ENCODE measurements around the gene DIPK1A. TPM values are rescaled to one million over a fixed set of nuclear protein-coding genes. Genes with fewer than 3 reads are reported as not detected.

Gene DIPK1A
- total RNA-seq, 1 experiment from 2014 or later, result 3.8 TPM

GRCh38 chr1:92915547-92915946 lies 45.7 kb downstream of the DIPK1A start:
- Mint-ChIP-seq H3K27ac (no peak overlapping the region), H3K9me3 (peaks cover 0 to 5% of the 10 kb centered on the region in 2 experiments; a peak in 4 of 5 replicates), H3K4me3 (no peak overlapping the region), H3K4me1 (peaks cover 3% of the 10 kb centered on the region in 2 experiments; a peak in 3 of 4 replicates), H3K27me3 (ENCODE audit: low read depth) (no peaks in the 10 kb centered on the region; the same call in 1 of the 2 replicates), H3K36me3 (ENCODE audit: insufficient read depth in 1 of 3, low read depth in 3 of 3) (peaks cover 0 to 6% (median 6%) of the 10 kb centered on the region in 3 experiments; a peak in 2 of 7 replicates)
- Histone ChIP-seq H3K23ac (ENCODE audit: insufficient read length, low read depth, low read length) (no peak overlapping the region), H3K4me1 (ENCODE audit: insufficient read depth, low read length) (no peaks in the 10 kb centered on the region), H4K91ac (ENCODE audit: insufficient read length, low read depth, low read length) (no peak overlapping the region), H3K18ac (ENCODE audit: insufficient read length, low read depth, low read length) (no peak overlapping the region), H4K8ac (replicated peaks; ENCODE audit: insufficient read length, low read depth, low read length) (no peak overlapping the region), H3K23me2 (ENCODE audit: insufficient read length, low read depth, low read length, poor library complexity, severe bottlenecking) (no peaks in the 10 kb centered on the region), H3K9me3 (ENCODE audit: control insufficient read depth, low read depth, low read length) (no peaks in the 10 kb centered on the region), H3K9ac (ENCODE audit: extremely low read depth, insufficient read length, low read length) (no peak overlapping the region), H3K14ac (ENCODE audit: insufficient read depth, low read length) (no peak overlapping the region), H3K79me2 (ENCODE audit: insufficient read depth, low read length) (no peaks in the 10 kb centered on the region), H2BK120ac (ENCODE audit: low read depth, low read length, poor library complexity, severe bottlenecking) (no peak overlapping the region), H2AFZ (ENCODE audit: low read length) (no peak overlapping the region), H2BK15ac (ENCODE audit: low read depth, low read length) (no peak overlapping the region), H3T11ph (ENCODE audit: low read length) (no peak overlapping the region), H4K5ac (ENCODE audit: insufficient read length, low read depth, low read length) (no peak overlapping the region), H2BK5ac (ENCODE audit: insufficient read length, low read length) (no peak overlapping the region), H3K79me1 (ENCODE audit: insufficient read depth, low read depth, low read length, poor library complexity, severe bottlenecking) (no peaks in the 10 kb centered on the region), H2BK20ac (ENCODE audit: low read depth, low read length, poor library complexity, severe bottlenecking) (no peak overlapping the region), H2BK12ac (ENCODE audit: insufficient read length, low read depth, low read length) (no peak overlapping the region), H3K4ac (ENCODE audit: low read depth, low read length) (no peak overlapping the region), H3K56ac (ENCODE audit: insufficient read length, low read depth, low read length) (no peak overlapping the region), H3K27ac (ENCODE audit: insufficient read length, low read depth, low read length) (no peak overlapping the region), H4K20me1 (ENCODE audit: control insufficient read depth, insufficient read depth, insufficient read length) (no peaks in the 10 kb centered on the region), H3K4me2 (ENCODE audit: insufficient read depth, insufficient read length, low read length) (no peak overlapping the region), H2AK5ac (ENCODE audit: insufficient read length, low read length) (no peak overlapping the region), H3K27me3 (ENCODE audit: insufficient read depth, low read length) (no peaks in the 10 kb centered on the region)
- no peak for DNase-seq
- WGBS (ENCODE audit: extremely low coverage, insufficient read length, low lambda C conversion rate), result no CpG with 5 or more reads among the region's 1 CpG
- TF ChIP-seq CTCF (conservative IDR thresholded peaks at IDR 0.05), result no peak

Data from H9 (cell line).